Gastrocnemius medialis (tissue), 4 donors: Measurements from ENCODE around the gene BBS9.

Source experiments
- POLR2A ChIP-seq, 2 donors: fragments of 450-650 bp; IDR thresholded peaks; one replicate each; pipeline ENCODE4 v1.6.1; 2017; ENCODE audit warnings: antibody characterized with exemption in 2 of 2, mild to moderate bottlenecking in 2 of 2, moderate library complexity in 2 of 2
- TF ChIP-seq, protein P1 (sequence below), 5 experiments: fragments of 450-650 bp in 3 of 5; fragments of 200-600 bp in 2 of 5; sonication (generic) in 2 of 5; IDR thresholded peaks in 4 of 5; conservative IDR thresholded peaks in 1 of 5; 1 replicate in 4 of 5; 2 replicates in 1 of 5; pipeline ENCODE4 v1.5.1; 2016 to 2019; ENCODE audit warnings: antibody characterized with exemption in 5 of 5, mild to moderate bottlenecking in 3 of 5, moderate library complexity in 3 of 5

DNA sequence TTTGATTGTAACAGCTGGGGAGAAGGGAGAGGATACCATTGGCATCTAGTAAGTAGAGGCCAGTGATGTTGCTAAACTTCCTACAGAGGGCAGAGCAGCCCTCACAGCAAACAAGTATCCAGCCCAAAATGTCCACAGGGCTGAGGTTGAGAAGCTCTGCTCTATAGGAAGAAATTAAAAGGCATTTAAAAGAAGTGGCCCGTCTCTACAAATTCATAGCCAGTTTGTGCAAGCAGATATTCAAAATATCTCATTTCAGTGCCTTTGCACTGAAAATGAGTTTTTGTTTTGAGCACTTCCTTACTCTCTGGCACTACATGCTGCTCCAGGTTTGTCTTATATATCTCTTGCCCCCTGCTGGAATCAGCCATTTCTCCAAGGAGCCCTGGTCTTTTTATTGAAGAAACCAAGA, 330.0 kb downstream of the BBS9 start:
- TF ChIP-seq, protein P1, sequence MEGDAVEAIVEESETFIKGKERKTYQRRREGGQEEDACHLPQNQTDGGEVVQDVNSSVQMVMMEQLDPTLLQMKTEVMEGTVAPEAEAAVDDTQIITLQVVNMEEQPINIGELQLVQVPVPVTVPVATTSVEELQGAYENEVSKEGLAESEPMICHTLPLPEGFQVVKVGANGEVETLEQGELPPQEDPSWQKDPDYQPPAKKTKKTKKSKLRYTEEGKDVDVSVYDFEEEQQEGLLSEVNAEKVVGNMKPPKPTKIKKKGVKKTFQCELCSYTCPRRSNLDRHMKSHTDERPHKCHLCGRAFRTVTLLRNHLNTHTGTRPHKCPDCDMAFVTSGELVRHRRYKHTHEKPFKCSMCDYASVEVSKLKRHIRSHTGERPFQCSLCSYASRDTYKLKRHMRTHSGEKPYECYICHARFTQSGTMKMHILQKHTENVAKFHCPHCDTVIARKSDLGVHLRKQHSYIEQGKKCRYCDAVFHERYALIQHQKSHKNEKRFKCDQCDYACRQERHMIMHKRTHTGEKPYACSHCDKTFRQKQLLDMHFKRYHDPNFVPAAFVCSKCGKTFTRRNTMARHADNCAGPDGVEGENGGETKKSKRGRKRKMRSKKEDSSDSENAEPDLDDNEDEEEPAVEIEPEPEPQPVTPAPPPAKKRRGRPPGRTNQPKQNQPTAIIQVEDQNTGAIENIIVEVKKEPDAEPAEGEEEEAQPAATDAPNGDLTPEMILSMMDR (IDR thresholded peaks at IDR 0.05 in 4 of 5, conservative IDR thresholded peaks at IDR 0.05 in 1 of 5): peak in 3 of 5 experiments; percentile 37 to 57 (median 40)
- no peak for TF ChIP-seq POLR2A (IDR thresholded peaks at IDR 0.05)
